Suppressor macrophage (primary cell): Measurements from ENCODE around the gene PPARGC1A.
A peak's percentile ranks its signal among the peaks of the same experiment; 100 is the strongest.

Experiments used
- DNase-seq, 4 experiments: peaks; one replicate each; pipeline ENCODE4 v3.0.0-alpha.2; 2020 to 2022

PPARGC1A gene

DNA sequence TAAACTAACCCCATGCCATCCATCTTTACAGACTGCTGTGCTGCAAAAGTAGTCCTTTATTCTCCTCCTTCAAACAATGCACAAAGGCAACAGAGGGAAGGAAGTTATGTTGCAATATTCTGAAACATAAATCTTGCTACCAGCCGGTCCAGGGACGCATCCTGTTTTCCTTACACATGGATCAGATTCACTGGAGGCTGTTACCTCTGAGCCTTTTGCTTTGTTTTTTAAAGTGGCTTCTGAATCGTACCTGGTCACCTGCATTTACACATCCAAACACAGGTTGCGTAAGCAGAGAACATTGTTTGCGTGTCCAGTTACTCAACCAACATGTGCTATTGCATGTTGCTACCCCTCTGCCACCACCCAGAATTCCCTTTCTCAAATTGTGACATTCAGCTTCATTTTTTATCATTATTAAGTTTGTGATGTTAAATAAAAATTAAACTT is 8.8 kb downstream of the PPARGC1A start:
- peak; percentile 18 to 49 (median 28) for DNase-seq

- no peak for DNase-seq
Measured at GRCh38 chr4:23878912-23879732, 10.7 kb downstream of the PPARGC1A start.

- no peak for DNase-seq
Measured at GRCh38 chr4:23878246-23878891, 11.5 kb downstream of the PPARGC1A start.

- DNase-seq = no peak
Measured at GRCh38 chr4:23877758-23878229, 12.1 kb downstream of the PPARGC1A start.

GRCh38 chr4:23876418-23877089 is 13.3 kb downstream of the PPARGC1A start:
- no peak for DNase-seq

- no peak for DNase-seq
Measured at GRCh38 chr4:23875317-23875716, 14.5 kb downstream of the PPARGC1A start.

DNA sequence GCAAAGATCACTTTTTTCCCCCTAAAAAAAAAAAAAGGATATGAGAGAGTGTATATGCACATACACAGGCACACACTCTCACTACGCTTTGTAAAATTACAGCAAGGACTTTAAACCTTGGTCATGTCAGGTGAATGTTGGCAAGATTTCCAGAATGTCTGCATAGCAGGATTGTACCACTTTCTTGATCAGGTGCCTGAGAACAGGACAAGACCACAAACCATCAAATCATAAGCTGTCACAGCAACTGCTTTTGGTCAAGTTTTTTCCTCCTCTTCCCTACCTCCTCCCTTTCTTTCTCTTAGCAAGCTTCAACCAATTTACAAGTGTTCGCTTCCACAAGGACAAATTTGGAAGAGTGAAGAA is 15.3 kb downstream of the PPARGC1A start:
- DNase-seq = no peak

GRCh38 chr4:23873717-23874535 is 15.9 kb downstream of the PPARGC1A start:
- no peak for DNase-seq

DNA sequence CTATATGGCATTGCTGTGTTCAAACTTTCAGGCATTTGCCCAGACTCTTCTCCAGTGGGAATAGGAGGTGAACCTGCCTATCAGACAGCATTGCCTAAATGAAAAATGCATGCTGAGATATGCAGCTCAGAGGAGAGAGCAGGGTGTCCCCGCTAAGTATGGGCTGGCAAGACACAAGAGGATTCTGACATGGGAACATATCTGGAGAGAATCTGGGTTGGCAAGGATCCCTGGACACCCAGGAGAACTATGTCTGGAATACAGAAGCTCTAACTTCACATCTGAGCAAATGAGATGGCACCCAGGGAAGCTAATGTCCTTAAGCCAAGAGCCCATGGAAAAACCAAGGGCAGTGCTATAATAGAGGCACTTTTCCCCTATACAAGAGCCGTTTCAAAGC is 18.4 kb downstream of the PPARGC1A start:
- DNase-seq = no peak

DNA sequence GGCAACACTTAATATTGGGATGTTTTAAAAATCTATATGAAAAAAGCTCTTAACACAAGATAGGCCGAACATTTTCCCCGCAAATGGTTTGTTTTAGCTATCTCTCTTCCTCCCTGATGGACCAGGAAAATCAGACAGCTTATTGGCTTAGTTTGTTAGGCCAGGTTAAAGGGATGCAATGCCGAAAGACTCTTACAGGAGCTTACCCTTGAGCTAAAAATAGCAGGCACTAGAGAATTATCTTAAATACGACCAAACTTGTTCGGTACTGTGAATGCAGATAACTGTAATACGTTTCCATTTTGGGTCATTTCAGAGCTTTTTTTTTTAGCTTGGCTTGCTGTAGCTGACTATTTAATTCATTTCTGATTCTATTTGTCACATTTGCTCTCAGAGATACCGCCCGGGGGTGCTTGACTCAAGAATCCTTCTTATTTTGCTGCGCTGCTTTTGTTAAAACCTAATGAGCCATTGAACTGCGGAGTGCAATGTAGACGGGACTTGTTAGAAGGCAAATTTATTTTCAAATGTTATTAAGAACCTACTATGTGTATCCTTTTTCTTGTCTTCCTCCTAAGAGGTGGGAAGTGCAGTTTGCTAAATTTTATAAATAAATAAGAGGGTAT is 23.3 kb downstream of the PPARGC1A start:
- DNase-seq = no peak

GRCh38 chr4:23861897-23862296 is 27.9 kb downstream of the PPARGC1A start:
- DNase-seq = no peak

DNA sequence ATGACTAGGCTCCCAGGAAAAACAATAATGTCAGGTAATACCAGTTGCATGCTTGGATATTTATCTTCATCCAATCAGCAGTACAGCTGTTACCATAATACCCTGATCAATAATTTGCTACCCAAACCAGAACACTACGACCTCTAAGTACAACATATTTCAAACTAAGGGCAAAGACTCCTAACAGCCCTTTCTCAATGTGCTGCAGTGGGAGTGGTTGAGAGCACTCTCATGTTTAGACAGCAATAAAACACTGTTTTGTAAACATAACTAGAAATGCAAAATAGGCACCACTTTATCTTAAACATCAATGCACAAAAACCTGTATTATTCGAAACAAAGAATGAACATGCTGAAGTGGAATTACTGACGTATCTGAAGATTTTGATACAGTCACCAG is 28.9 kb downstream of the PPARGC1A start:
- DNase-seq = no peak

DNA sequence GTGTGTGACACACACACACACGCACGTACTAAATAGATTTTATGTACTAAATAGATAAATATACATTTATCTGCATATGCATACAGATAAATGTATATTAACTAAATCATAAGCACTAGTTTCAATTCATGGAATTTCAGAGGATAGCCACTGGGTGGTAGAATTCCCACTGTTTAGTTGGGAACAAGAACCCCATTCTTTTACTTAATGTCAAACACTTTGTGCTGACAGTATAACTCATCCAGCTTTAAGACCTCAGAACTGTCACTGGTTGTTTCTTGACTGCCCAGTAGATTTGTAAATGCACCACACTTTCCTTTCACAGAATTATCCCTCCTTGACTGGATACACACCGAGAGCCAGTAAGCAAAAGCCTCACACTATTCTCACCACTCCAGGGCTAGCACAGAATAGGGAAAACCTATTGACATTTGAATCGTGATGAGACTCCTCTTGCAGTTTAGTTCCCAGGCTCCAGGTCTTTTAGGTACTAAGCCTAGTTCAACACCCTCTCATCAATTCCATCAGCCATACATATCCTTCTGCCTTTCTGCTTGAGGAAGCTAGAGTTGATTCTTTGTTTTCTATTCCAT is 32.4 kb downstream of the PPARGC1A start:
- peak in 1 of 4 experiments; percentile 5 for DNase-seq

- no peak for DNase-seq
Measured at GRCh38 chr4:23856630-23857029, 33.2 kb downstream of the PPARGC1A start.

DNA sequence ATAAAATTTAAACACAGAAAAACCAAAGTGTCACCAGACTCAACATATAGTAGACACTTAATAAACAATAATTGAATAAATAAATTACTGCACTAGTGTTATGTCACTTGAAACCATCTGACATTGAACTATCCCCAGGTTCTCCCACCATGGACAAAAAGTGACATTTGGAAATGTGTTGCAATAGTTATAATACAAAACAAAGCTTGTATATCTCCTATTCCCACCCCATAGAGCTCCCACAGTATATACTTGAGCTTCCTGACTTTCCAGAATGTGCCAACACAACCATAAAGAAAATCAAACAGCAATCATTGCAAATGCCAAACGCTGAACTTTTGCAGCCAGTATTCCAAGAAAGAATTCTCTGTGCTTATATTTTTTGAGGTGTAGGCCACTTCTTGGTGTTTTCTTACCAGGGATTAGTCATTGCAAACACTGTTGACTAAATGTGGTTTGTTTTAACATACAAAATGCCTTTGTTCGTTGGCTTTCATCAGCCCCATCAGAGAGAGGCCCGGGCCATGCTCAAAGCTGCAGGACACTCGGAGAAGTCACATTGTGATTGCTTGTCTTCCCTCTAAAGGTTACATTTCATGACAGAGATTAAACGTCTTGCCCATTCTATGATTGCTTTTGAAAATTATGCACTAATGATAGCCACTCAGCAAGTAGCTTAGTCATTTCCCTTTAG is 33.8 kb downstream of the PPARGC1A start:
- DNase-seq = no peak

- no peak for DNase-seq
Measured at GRCh38 chr4:23853986-23854660, 35.7 kb downstream of the PPARGC1A start.

- DNase-seq = no peak
Measured at GRCh38 chr4:23851464-23851863, 38.4 kb downstream of the PPARGC1A start.

DNA sequence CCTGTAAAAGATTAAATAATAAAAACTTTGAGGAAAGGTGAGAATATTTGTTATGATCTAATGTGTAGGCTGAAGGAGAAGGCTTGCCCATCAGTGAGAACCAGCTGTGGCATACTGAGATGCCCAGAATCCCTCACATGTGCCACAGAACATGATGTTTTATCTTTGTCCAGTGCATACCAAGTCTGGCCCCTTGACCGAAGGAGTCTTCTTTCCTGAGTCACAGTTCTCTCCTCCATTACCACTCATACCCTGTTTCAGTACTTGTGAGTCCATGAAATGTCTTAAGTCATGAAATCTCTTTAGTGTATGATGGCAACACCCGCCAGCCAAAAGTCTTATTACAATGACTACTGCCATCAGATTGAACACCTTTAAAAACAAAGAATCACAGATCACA is 42.7 kb downstream of the PPARGC1A start:
- no peak for DNase-seq

GRCh38 chr4:23844961-23845360 is 44.9 kb downstream of the PPARGC1A start:
- no peak for DNase-seq

DNA sequence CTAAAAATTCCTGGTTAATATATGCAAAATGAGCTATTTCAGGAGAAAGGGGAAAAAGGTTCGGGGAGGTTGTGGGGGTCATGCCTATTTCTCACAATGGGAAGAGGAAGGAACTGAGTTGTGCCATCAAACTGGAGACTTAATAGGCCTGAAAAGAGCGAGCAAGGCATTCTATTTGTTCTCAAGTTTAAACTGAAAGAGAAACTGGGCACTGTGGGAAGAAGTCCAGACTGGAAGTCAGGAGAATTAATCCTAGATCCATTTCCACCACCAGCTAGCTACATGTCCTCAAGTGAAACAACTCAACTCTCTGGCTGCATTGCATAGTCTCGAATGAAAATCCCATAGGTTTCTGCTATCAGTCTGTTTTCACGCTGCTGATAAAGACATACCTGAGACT is 50.6 kb downstream of the PPARGC1A start:
- peak in 2 of 4 experiments; percentile 5 to 12 for DNase-seq
